Neural crest cell (in vitro differentiated cells): ENCODE measurements around the gene ATP11A. TPM values are rescaled to one million over a fixed set of nuclear protein-coding genes. Genes with fewer than 3 reads are reported as not detected.

Source experiments
- DNase-seq: peaks from one replicate; pipeline ENCODE4 v3.0.0; 2021; ENCODE audit warnings: low read depth, mixed read lengths, low spot score
- H3K27ac Mint-ChIP-seq: one replicate; pipeline ENCODE4 v1.8.0; 2021; ENCODE audit warnings: mild to moderate bottlenecking, mixed read lengths; ENCODE audit not compliant: unreplicated experiment
- H3K27me3 Mint-ChIP-seq: 2 replicates; pipeline ENCODE4 v1.8.0; 2021; ENCODE audit warnings: low read depth, mild to moderate bottlenecking, mixed read lengths
- H3K36me3 Mint-ChIP-seq: 2 replicates; pipeline ENCODE4 v1.8.0; 2021; ENCODE audit warnings: low read depth, mild to moderate bottlenecking, mixed read lengths
- H3K4me1 Mint-ChIP-seq: 2 replicates; pipeline ENCODE4 v1.8.0; 2021; ENCODE audit warnings: mixed read lengths
- H3K4me3 Mint-ChIP-seq: one replicate; pipeline ENCODE4 v1.8.0; 2021; ENCODE audit warnings: mild to moderate bottlenecking, mixed read lengths
- H3K9me3 Mint-ChIP-seq: 2 replicates; pipeline ENCODE4 v1.8.0; 2021; ENCODE audit warnings: mixed read lengths
- total RNA-seq: library from RNA; stranded (reverse); gene quantifications from 2 replicates; pipeline ENCODE4 v1.2.1, GENCODE V29; 2021
- TF ChIP-seq, protein P1 (sequence below): fragments of 200-600 bp; sonication (generic); conservative IDR thresholded peaks from 2 replicates; pipeline ENCODE4 v1.5.0; 2021; ENCODE audit warnings: antibody characterized with exemption, mild to moderate bottlenecking

Gene ATP11A
- total RNA-seq, 1 donor from 2014 or later, result 97.4 TPM

GRCh38 chr13:112905086-112905485 is 215.2 kb downstream of the ATP11A start:
- Mint-ChIP-seq H3K27ac (no peak overlapping the region), H3K9me3 (peaks cover 5% of the 10 kb centered on the region), H3K36me3 (peaks cover 12% of the 10 kb centered on the region), H3K27me3 (no peaks in the 10 kb centered on the region), H3K4me1 (peaks cover 32% of the 10 kb centered on the region), H3K4me3 (no peak overlapping the region)
- no peak for DNase-seq
- TF ChIP-seq, protein P1, sequence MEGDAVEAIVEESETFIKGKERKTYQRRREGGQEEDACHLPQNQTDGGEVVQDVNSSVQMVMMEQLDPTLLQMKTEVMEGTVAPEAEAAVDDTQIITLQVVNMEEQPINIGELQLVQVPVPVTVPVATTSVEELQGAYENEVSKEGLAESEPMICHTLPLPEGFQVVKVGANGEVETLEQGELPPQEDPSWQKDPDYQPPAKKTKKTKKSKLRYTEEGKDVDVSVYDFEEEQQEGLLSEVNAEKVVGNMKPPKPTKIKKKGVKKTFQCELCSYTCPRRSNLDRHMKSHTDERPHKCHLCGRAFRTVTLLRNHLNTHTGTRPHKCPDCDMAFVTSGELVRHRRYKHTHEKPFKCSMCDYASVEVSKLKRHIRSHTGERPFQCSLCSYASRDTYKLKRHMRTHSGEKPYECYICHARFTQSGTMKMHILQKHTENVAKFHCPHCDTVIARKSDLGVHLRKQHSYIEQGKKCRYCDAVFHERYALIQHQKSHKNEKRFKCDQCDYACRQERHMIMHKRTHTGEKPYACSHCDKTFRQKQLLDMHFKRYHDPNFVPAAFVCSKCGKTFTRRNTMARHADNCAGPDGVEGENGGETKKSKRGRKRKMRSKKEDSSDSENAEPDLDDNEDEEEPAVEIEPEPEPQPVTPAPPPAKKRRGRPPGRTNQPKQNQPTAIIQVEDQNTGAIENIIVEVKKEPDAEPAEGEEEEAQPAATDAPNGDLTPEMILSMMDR, result no peak

GRCh38 chr13:112905619-112905989 is 215.8 kb downstream of the ATP11A start:
- H3K36me3 Mint-ChIP-seq, result peaks cover 12% of the 10 kb centered on the region
- DNase-seq, result no peak
- H3K27me3 Mint-ChIP-seq, result no peaks in the 10 kb centered on the region
- H3K9me3 Mint-ChIP-seq, result peaks cover 5% of the 10 kb centered on the region
- H3K4me3 Mint-ChIP-seq, result no peak overlapping the region
- H3K27ac Mint-ChIP-seq, result peak overlapping the region; percentile 50
- TF ChIP-seq, protein P1, result no peak
- H3K4me1 Mint-ChIP-seq, result peaks cover 32% of the 10 kb centered on the region

DNA sequence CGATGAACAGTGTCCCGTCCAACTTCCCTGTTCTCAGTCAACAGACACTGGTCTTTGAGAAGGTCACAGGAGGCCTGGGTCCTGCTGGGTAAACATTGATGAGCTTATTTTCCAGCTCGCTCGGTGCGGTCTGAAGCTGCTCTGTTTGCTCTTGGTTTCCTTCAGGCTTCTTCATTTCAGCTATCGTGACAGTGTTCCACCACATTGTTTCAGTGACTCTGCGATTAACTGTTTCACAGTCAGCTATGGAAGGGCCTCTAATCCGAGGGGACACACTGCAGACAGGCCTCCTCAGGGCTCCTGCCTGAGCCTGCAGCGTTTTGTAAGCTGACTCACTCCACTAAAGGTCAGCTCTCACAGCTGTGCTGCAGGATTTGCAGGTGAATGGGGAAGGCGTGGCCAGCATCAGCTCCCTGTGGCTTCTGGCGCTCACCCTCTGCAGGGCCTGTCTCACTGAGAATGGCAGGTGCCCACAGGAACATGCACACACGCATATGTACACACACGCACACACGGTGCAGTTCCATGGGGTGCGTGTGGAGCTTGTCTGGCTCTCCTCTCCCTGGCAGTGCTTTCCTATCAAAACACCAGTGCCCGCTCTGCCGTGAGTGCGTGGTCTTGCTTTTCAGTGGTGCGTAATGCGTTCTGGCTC is 216.3 kb downstream of the ATP11A start:
- TF ChIP-seq, protein P1, result no peak
- Mint-ChIP-seq H3K36me3 (peaks cover 12% of the 10 kb centered on the region), H3K4me3 (no peak overlapping the region), H3K9me3 (peaks cover 5% of the 10 kb centered on the region), H3K4me1 (peaks cover 32% of the 10 kb centered on the region), H3K27me3 (no peaks in the 10 kb centered on the region), H3K27ac (peak overlapping the region; percentile 50)
- no peak for DNase-seq

DNA sequence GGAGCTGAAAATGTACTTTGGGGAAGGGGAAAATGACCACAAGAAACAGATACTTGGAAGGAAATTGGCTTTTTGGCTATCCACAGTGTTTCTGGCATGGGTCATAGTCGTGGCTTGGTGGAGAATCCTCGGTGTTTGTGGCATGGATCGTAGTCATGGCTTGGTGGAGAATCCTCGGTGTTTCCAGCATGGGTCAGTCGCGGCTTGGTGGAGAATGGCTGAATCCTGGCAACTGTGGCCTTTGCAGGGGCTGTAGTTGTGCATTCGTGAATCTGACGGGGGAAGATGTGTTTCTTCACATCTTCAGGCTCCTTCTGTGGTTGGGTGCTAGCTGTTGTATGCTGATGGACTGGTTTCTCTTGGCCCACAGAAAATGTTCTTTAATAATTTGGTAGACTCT is 217.4 kb downstream of the ATP11A start:
- Mint-ChIP-seq H3K4me3 (no peak overlapping the region), H3K27me3 (no peaks in the 10 kb centered on the region), H3K9me3 (peaks cover 5% of the 10 kb centered on the region), H3K4me1 (peaks cover 23% of the 10 kb centered on the region), H3K36me3 (peaks cover 12% of the 10 kb centered on the region), H3K27ac (no peak overlapping the region)
- TF ChIP-seq, protein P1, result no peak
- DNase-seq, result no peak

- peaks cover 17% of the 10 kb centered on the region for H3K4me1 Mint-ChIP-seq
- TF ChIP-seq, protein P1, result no peak
- H3K27me3 Mint-ChIP-seq, result no peaks in the 10 kb centered on the region
- H3K4me3 Mint-ChIP-seq, result no peak overlapping the region
- H3K9me3 Mint-ChIP-seq, result peaks cover 5% of the 10 kb centered on the region
- peaks cover 12% of the 10 kb centered on the region for H3K36me3 Mint-ChIP-seq
- no peak overlapping the region for H3K27ac Mint-ChIP-seq
- DNase-seq, result no peak
Observed at GRCh38 chr13:112907871-112908331, 218.1 kb downstream of the ATP11A start.
